LNCaP clone FGC (cell line): Measurements from ENCODE around the gene TCFL5.

Experiments used
- DNase-seq: peaks from one replicate; pipeline ENCODE4 v3.0.0-alpha.2; 2011; ENCODE audit warnings: low read depth
- H3K4me3 ChIP-seq: 2 replicates; pipeline ENCODE4 v1.5.1; 2011; ENCODE audit warnings: mild to moderate bottlenecking, low read depth, low read length, control low read depth
- CTCF ChIP-seq: IDR thresholded peaks from 2 replicates; pipeline ENCODE4 v1.5.1; 2012; ENCODE audit warnings: mild to moderate bottlenecking; ENCODE audit not compliant: control insufficient read depth, insufficient read depth; ENCODE audit errors: extremely low read depth

The TCFL5 gene

DNA sequence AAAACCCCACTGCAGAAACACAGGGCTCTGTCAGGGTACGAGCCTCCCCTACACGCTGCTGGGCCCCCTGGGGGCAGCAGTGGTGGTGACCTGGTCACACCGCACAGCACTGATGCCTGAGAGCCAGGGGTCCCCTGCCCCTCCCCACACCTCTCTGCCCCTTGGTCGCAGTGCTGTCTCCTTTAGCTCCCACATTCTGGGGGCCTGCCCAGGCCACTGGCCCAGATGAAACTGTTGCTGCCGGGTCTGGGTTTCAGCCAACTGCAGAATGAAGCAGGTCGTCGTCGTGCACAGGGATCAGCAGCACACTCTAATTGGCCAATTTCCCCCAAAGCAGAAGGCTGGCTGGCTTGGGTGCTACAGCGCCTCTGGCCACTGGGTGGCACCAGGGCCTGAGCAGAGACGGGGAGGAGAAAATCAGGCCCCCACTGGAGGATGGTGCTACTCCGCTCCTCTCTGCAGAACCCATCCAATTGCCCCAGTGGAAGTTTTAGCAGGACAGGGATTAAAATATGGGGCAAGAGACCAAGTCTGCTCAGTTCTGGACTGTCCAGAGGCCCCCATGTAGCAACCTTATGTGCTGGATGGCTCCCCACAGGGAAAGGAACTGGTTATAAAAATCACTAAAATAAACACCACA, 38.5 kb upstream of the TCFL5 start:
- no peak for DNase-seq
- peak overlapping the region; percentile 33; the same call in 1 of the 2 replicates for H3K4me3 ChIP-seq
- peak; percentile 95 for TF ChIP-seq CTCF

- DNase-seq: no peak
- H3K4me3 ChIP-seq: no peak overlapping the region
- no peak for TF ChIP-seq CTCF
Measured at GRCh38 chr20:62899633-62900051, 38.0 kb upstream of the TCFL5 start.

DNA sequence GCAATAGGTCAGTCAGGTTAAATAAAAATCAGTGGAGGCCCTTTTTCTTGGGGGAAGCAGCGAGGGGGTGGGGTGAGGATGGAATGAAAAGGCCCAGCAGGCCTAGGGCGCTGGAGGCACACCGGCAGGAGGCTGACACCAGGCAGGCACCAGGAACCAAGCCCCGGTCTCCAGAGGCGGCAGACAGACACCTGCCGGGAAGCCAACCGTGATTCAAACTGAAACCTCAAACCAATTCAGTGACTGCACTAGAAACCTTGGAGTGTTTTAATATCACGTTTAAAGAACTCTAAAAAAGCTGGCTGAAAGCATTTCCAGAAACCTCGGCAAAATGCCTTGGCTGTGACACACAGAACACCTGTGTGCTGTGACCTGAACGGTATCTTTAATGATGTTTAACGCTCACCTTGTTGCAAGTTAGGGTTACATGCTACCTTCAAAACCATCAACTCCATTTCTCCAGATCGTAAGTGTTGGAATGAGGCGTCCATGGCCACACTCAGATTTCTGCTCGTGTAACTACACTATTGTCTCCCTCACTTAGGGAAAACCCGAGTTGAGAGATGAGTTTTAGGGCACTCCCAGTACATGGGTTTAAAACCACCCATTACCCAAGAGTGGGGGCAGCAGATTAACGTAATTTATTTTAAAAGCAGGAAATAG, 37.5 kb upstream of the TCFL5 start:
- H3K4me3 ChIP-seq: no peak overlapping the region
- no peak for DNase-seq
- no peak for TF ChIP-seq CTCF

- no peak for DNase-seq
- no peak overlapping the region for H3K4me3 ChIP-seq
- TF ChIP-seq CTCF: no peak
Measured at GRCh38 chr20:62898093-62898964, 36.7 kb upstream of the TCFL5 start.

GRCh38 chr20:62897666-62898065, 36.0 kb upstream of the TCFL5 start:
- no peak overlapping the region for H3K4me3 ChIP-seq
- DNase-seq: no peak
- TF ChIP-seq CTCF: no peak

GRCh38 chr20:62896526-62896925, 34.9 kb upstream of the TCFL5 start:
- TF ChIP-seq CTCF: no peak
- DNase-seq: no peak
- no peak overlapping the region for H3K4me3 ChIP-seq
